COLO668 (cell line): ENCODE data around the gene TMEM267.
"Not testable (repeated sequence)": the region's sequence is repeated elsewhere in the genome, so short reads cannot be mapped to it uniquely, and the experiment has no call there.

ENCODE experiments used
- DNase-seq: peaks from one replicate; lab custom pipeline; 2025; ENCODE audit not compliant: unreplicated experiment; lab: John Stamatoyannopoulos, UW

The TMEM267 gene

GRCh38 chr5:43483298-43484105 is at the start of gene TMEM267:
TMEM267 (minus strand) TSS chr5:43483865; CDS start chr5:43453969, 29,896 bp downstream.
- peak; percentile 96 for DNase-seq

- DNase-seq = no peak
Measured at GRCh38 chr5:43530648-43531047, 47.0 kb upstream of the TMEM267 start.

- no peak for DNase-seq
Measured at GRCh38 chr5:43523662-43524072, 40.0 kb upstream of the TMEM267 start.

- DNase-seq = no peak
Measured at GRCh38 chr5:43520615-43521014, 37.0 kb upstream of the TMEM267 start.

- DNase-seq = no peak
Measured at GRCh38 chr5:43515678-43516048, 32.0 kb upstream of the TMEM267 start.

- peak; percentile 98 for DNase-seq
Measured at GRCh38 chr5:43514816-43515677, 31.4 kb upstream of the TMEM267 start, which contains the start of gene C5orf34. C5orf34 (minus strand) TSS chr5:43515148; CDS start chr5:43509339, 5,809 bp downstream.

GRCh38 chr5:43514471-43514815 is 30.8 kb upstream of the TMEM267 start:
- no peak for DNase-seq

GRCh38 chr5:43514025-43514424 is 30.4 kb upstream of the TMEM267 start:
- DNase-seq = no peak

GRCh38 chr5:43511062-43511461 is 27.4 kb upstream of the TMEM267 start:
- not testable (repeated sequence) for DNase-seq

- DNase-seq = no peak
Measured at GRCh38 chr5:43498581-43498980, 14.9 kb upstream of the TMEM267 start.

- DNase-seq = no peak
Measured at GRCh38 chr5:43497311-43498104, 13.8 kb upstream of the TMEM267 start.

- no peak for DNase-seq
Measured at GRCh38 chr5:43491326-43491725, 7.7 kb upstream of the TMEM267 start.

GRCh38 chr5:43486353-43486752 is 2.7 kb upstream of the TMEM267 start:
- no peak for DNase-seq

- DNase-seq = no peak
Measured at GRCh38 chr5:43485406-43485805, 1.7 kb upstream of the TMEM267 start.

- peak; percentile 87 for DNase-seq
Measured at GRCh38 chr5:43484106-43484849, 613 bp upstream of the TMEM267 start.

- no peak for DNase-seq
Measured at GRCh38 chr5:43482490-43483297, 971 bp downstream of the TMEM267 start.

GRCh38 chr5:43469671-43470391 is 13.8 kb downstream of the TMEM267 start:
- DNase-seq = no peak

- DNase-seq = no peak
Measured at GRCh38 chr5:43467100-43467499, 16.6 kb downstream of the TMEM267 start.

- not testable (repeated sequence) for DNase-seq
Measured at GRCh38 chr5:43465455-43465854, 18.2 kb downstream of the TMEM267 start.
